ENCODE measurements around the gene MRPS6. TPM values are rescaled to one million over a fixed set of nuclear protein-coding genes. Genes with fewer than 3 reads are reported as not detected.

The MRPS6 gene
- total RNA-seq, 1 donor from 2014 or later: 76.7 TPM

GRCh38 chr21:34126269-34126668, 52.9 kb downstream of the MRPS6 start:
- Mint-ChIP-seq H3K9me3 (ENCODE audit: low read depth) (no peaks in the 10 kb centered on the region), H3K36me3 (ENCODE audit: insufficient read depth) (peaks cover 10% of the 10 kb centered on the region), H3K27ac (no peak overlapping the region), H3K27me3 (no peaks in the 10 kb centered on the region), H3K4me1 (ENCODE audit: low read depth) (peaks cover 32% of the 10 kb centered on the region), H3K4me3 (ENCODE audit: low read depth) (no peak overlapping the region)
- DNase-seq (ENCODE audit: low spot score, unreplicated experiment): no peak
- TF ChIP-seq CTCF (IDR thresholded peaks at IDR 0.05; ENCODE audit: unreplicated experiment): no peak

GRCh38 chr21:34126691-34127090, 53.3 kb downstream of the MRPS6 start:
- Mint-ChIP-seq H3K27me3 (no peaks in the 10 kb centered on the region), H3K36me3 (ENCODE audit: insufficient read depth) (peaks cover 11% of the 10 kb centered on the region), H3K4me1 (ENCODE audit: low read depth) (peaks cover 32% of the 10 kb centered on the region), H3K9me3 (ENCODE audit: low read depth) (no peaks in the 10 kb centered on the region), H3K4me3 (ENCODE audit: low read depth) (no peak overlapping the region), H3K27ac (no peak overlapping the region)
- no peak for TF ChIP-seq CTCF (IDR thresholded peaks at IDR 0.05; ENCODE audit: unreplicated experiment)
- no peak for DNase-seq (ENCODE audit: low spot score, unreplicated experiment)

GRCh38 chr21:34128124-34128523, 54.7 kb downstream of the MRPS6 start:
- H3K36me3 Mint-ChIP-seq (ENCODE audit: insufficient read depth): peaks cover 16% of the 10 kb centered on the region
- no peak for DNase-seq (ENCODE audit: low spot score, unreplicated experiment)
- no peaks in the 10 kb centered on the region for H3K9me3 Mint-ChIP-seq (ENCODE audit: low read depth)
- H3K27me3 Mint-ChIP-seq: no peaks in the 10 kb centered on the region
- peaks cover 26% of the 10 kb centered on the region for H3K4me1 Mint-ChIP-seq (ENCODE audit: low read depth)
- no peak for TF ChIP-seq CTCF (IDR thresholded peaks at IDR 0.05; ENCODE audit: unreplicated experiment)
- H3K27ac Mint-ChIP-seq: no peak overlapping the region
- no peak overlapping the region for H3K4me3 Mint-ChIP-seq (ENCODE audit: low read depth)

- peaks cover 26% of the 10 kb centered on the region for H3K4me1 Mint-ChIP-seq (ENCODE audit: low read depth)
- no peak for TF ChIP-seq CTCF (IDR thresholded peaks at IDR 0.05; ENCODE audit: unreplicated experiment)
- DNase-seq (ENCODE audit: low spot score, unreplicated experiment): no peak
- no peak overlapping the region for H3K27ac Mint-ChIP-seq
- H3K27me3 Mint-ChIP-seq: no peaks in the 10 kb centered on the region
- H3K9me3 Mint-ChIP-seq (ENCODE audit: low read depth): no peaks in the 10 kb centered on the region
- peaks cover 19% of the 10 kb centered on the region for H3K36me3 Mint-ChIP-seq (ENCODE audit: insufficient read depth)
- no peak overlapping the region for H3K4me3 Mint-ChIP-seq (ENCODE audit: low read depth)
Observed at GRCh38 chr21:34128674-34129038, 55.3 kb downstream of the MRPS6 start.

- H3K27ac Mint-ChIP-seq: no peak overlapping the region
- H3K4me3 Mint-ChIP-seq (ENCODE audit: low read depth): no peak overlapping the region
- H3K4me1 Mint-ChIP-seq (ENCODE audit: low read depth): peaks cover 24% of the 10 kb centered on the region
- H3K36me3 Mint-ChIP-seq (ENCODE audit: insufficient read depth): peaks cover 21% of the 10 kb centered on the region
- DNase-seq (ENCODE audit: low spot score, unreplicated experiment): no peak
- H3K27me3 Mint-ChIP-seq: no peaks in the 10 kb centered on the region
- TF ChIP-seq CTCF (IDR thresholded peaks at IDR 0.05; ENCODE audit: unreplicated experiment): peak; percentile 22
- H3K9me3 Mint-ChIP-seq (ENCODE audit: low read depth): no peaks in the 10 kb centered on the region
Observed at GRCh38 chr21:34129039-34129891, 55.9 kb downstream of the MRPS6 start.

Measured in progenitor cell of endocrine pancreas (in vitro differentiated cells).